Esophagus squamous epithelium (tissue), 4 donors: ENCODE data around the gene MYD88.

ENCODE experiments used
- CTCF ChIP-seq, 6 experiments: fragments of 450-650 bp in 4 of 6; fragments of 200-600 bp in 2 of 6; sonication (generic) in 2 of 6; IDR thresholded peaks; one replicate each; pipeline ENCODE4 v1.5.1; 2016 to 2019; ENCODE audit warnings: antibody characterized with exemption in 6 of 6, mild to moderate bottlenecking in 4 of 6, moderate library complexity in 4 of 6
- POLR2A ChIP-seq, 4 donors: fragments of 450-650 bp; IDR thresholded peaks; one replicate each; pipeline ENCODE4 v1.6.1; 2017; ENCODE audit warnings: antibody characterized with exemption in 4 of 4, mild to moderate bottlenecking in 4 of 4, moderate library complexity in 3 of 4

- TF ChIP-seq CTCF (IDR thresholded peaks at IDR 0.05) (no peak), POLR2A (IDR thresholded peaks at IDR 0.05) (no peak)
Observed at GRCh38 chr3:38126121-38126892, 12.2 kb upstream of the MYD88 start.
